Prostate gland (tissue), 2 donors: Measurements from ENCODE around the gene MAPKAP1. TPM values are rescaled to one million over a fixed set of nuclear protein-coding genes. Genes with fewer than 3 reads are reported as not detected.
A peak's percentile ranks its signal among the peaks of the same experiment; 100 is the strongest.

ENCODE experiments used
- DNase-seq: peaks from one replicate; pipeline ENCODE4 v3.0.0-alpha.2; 2019; ENCODE audit warnings: low spot score
- H3K27ac ChIP-seq, 2 donors: fragments of 200-600 bp; sonication (generic); 2 replicates each; pipeline ENCODE4 v1.5.1; 2017 to 2019
- H3K27me3 ChIP-seq: fragments of 200-600 bp; sonication (generic); replicated peaks from 2 replicates; pipeline ENCODE4 v1.5.1; 2019; ENCODE audit not compliant: insufficient read depth
- H3K36me3 ChIP-seq, 2 donors: fragments of 200-600 bp; sonication (generic); 1 replicate in 1 of 2; 2 replicates in 1 of 2; pipeline versions ENCODE4 v1.5.1 to v1.8.1; 2017 to 2019
- H3K4me1 ChIP-seq: fragments of 200-600 bp; sonication (generic); replicated peaks from 2 replicates; pipeline ENCODE4 v1.5.1; 2019
- H3K4me3 ChIP-seq, 2 donors: fragments of 200-600 bp; sonication (generic); 2 replicates each; pipeline ENCODE4 v1.5.1; 2017 to 2019
- H3K9me3 ChIP-seq: fragments of 200-600 bp; sonication (generic); 2 replicates; pipeline ENCODE4 v1.5.1; 2017
- POLR2A ChIP-seq: fragments of 450-650 bp; IDR thresholded peaks from one replicate; pipeline ENCODE4 v1.6.1; 2016; ENCODE audit warnings: antibody characterized with exemption, mild to moderate bottlenecking
- POLR2AphosphoS5 ChIP-seq: sonication (generic); formaldehyde crosslinking; IDR thresholded peaks from one replicate; pipeline ENCODE4 v1.6.1; 2017; ENCODE audit warnings: antibody characterized with exemption
- WGBS: methylation state at CpG from one replicate; pipeline ENCODE4 v1.1.5; 2018; 5-methylcytosine and 5-hydroxymethylcytosine counted together
- intact Hi-C: fragments of 100-400 bp; cut with DNase I; formaldehyde crosslinking; loops from one replicate; pipeline ENCODE4 v1.14.2; 2022
- total RNA-seq, 2 donors: library from RNA; depleted of rRNA; stranded (reverse); fragments of >200 nt; gene quantifications; one replicate each; pipeline ENCODE4 v1.1.0, GENCODE V29; 2016
- TF ChIP-seq, protein P1 (sequence below), 4 experiments: fragments of 200-600 bp in 2 of 4; fragments of 450-650 bp in 2 of 4; sonication (generic) in 2 of 4; IDR thresholded peaks; 1 replicate in 3 of 4; 2 replicates in 1 of 4; pipeline ENCODE4 v1.5.1; 2016 to 2019; ENCODE audit warnings: antibody characterized with exemption in 4 of 4, mild to moderate bottlenecking in 2 of 4, moderate library complexity in 2 of 4

MAPKAP1 gene
- total RNA-seq, 2 donors from 2014 or later, result 62.4 to 91.2 TPM

DNA sequence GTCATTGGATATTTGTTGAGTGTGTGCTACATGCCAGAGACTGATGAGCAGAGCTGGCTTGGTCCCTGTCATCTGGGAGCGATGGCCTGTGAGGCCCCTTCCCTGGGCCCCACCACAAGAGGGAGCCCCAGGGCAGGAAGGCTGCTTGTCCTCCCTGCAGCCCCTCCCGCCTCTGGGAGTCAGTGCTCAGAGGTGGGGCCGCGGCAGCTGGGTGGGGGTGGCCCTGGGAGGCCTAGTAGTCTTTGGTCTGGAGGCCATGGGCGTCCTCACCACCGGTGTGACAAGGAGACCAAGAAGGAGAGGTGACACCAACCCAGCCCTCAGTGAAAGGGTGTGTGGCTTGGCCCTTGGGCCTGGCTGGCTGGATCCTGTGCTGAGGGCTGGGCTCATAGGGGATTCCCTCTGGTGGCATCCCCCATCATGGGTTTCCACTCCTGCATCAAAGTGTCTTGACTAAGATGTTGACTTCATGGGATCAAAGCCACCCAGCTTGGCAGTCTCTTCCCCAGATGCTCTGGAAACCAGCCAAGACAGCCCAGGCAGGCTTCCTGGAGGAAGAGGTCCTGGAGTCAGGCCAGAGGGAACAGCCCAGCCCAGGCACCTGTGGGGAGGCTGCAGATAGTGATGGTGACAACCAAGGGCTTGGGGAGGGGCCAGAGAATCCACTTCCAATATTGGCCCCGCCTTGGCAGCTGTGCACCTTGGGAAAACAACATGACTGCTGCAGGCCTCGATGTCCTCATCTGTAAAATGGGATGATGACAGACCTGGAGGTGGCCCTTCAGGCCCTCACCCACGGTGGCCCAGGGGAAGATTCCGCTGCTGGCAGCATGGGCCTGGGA lies 278.7 kb downstream of the MAPKAP1 start:
- H3K27ac ChIP-seq, result no peak overlapping the region
- no peaks in the 10 kb centered on the region for H3K4me1 ChIP-seq
- DNase-seq, result no peak
- TF ChIP-seq, protein P1, sequence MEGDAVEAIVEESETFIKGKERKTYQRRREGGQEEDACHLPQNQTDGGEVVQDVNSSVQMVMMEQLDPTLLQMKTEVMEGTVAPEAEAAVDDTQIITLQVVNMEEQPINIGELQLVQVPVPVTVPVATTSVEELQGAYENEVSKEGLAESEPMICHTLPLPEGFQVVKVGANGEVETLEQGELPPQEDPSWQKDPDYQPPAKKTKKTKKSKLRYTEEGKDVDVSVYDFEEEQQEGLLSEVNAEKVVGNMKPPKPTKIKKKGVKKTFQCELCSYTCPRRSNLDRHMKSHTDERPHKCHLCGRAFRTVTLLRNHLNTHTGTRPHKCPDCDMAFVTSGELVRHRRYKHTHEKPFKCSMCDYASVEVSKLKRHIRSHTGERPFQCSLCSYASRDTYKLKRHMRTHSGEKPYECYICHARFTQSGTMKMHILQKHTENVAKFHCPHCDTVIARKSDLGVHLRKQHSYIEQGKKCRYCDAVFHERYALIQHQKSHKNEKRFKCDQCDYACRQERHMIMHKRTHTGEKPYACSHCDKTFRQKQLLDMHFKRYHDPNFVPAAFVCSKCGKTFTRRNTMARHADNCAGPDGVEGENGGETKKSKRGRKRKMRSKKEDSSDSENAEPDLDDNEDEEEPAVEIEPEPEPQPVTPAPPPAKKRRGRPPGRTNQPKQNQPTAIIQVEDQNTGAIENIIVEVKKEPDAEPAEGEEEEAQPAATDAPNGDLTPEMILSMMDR (IDR thresholded peaks at IDR 0.05), result peak in 1 of 4 experiments; percentile 23
- no peak for TF ChIP-seq POLR2AphosphoS5
- no peak for TF ChIP-seq POLR2A
- intact Hi-C loops, result no loop called here
- no peak overlapping the region for H3K4me3 ChIP-seq
- no peaks in the 10 kb centered on the region for H3K27me3 ChIP-seq
- no peaks in the 10 kb centered on the region for H3K9me3 ChIP-seq
- 86% methylated on average over 9 of the region's 10 CpGs for WGBS
- no peaks in the 10 kb centered on the region for H3K36me3 ChIP-seq

DNA sequence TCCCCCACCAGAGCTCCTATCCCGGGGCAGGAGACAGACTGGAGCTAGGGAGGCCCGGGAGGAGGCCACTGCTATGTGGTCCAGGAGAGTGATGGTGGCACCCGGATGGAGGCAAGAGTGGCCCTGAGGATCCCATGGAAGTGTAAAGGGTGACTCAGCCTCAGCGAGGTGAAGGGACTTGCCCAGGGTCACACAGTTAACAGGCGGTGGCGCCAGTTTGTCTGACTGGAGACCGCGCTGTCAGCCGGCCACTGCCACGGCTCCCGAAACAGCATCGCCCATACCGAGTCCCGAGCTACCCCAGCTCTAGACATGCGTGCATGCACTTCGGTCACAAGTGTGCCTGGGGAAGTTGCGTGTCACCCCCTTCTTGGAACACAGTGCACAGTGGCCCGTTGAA lies 279.5 kb downstream of the MAPKAP1 start:
- no peak overlapping the region for H3K4me3 ChIP-seq

DNA sequence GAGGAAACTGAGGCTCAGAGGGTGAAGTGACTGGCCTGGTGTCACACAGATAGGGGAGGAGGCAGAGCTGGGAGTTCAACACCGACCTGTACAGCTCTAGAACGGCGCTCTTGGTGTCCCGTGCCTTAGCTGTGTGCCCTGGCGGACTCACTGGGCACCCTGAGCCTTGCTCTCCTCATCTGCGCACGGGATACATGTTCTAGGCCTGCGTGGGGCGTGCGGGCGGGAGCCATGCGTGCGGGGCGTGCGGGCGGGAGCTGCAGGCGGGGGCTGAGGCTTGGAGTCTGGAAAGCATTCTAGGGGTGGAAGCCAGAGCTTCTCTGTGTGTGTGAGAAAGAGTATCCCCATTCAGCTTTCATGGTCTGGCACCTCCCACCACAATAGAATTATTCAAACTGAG lies 280.1 kb downstream of the MAPKAP1 start:
- H3K27me3 ChIP-seq, result no peaks in the 10 kb centered on the region
- TF ChIP-seq POLR2A (no peak), POLR2AphosphoS5 (no peak)
- TF ChIP-seq, protein P1 (IDR thresholded peaks at IDR 0.05), result no peak
- no peak for DNase-seq
- intact Hi-C loops, result no loop called here
- WGBS, result 89% methylated on average over 17 of the region's 17 CpGs
- no peaks in the 10 kb centered on the region for H3K36me3 ChIP-seq
- no peaks in the 10 kb centered on the region for H3K4me1 ChIP-seq
- no peaks in the 10 kb centered on the region for H3K9me3 ChIP-seq
- no peak overlapping the region for H3K27ac ChIP-seq
- H3K4me3 ChIP-seq, result no peak overlapping the region

More for the DNA sequence above, 279.5 kb downstream of the MAPKAP1 start:
- H3K9me3 ChIP-seq, result no peaks in the 10 kb centered on the region
- WGBS, result 91% methylated on average over 18 of the region's 18 CpGs
- TF ChIP-seq POLR2A, result no peak
- intact Hi-C loops, result no loop called here
- H3K27ac ChIP-seq, result no peak overlapping the region
- H3K4me1 ChIP-seq, result no peaks in the 10 kb centered on the region
- no peaks in the 10 kb centered on the region for H3K36me3 ChIP-seq
- no peak for DNase-seq
- H3K27me3 ChIP-seq, result no peaks in the 10 kb centered on the region

DNA sequence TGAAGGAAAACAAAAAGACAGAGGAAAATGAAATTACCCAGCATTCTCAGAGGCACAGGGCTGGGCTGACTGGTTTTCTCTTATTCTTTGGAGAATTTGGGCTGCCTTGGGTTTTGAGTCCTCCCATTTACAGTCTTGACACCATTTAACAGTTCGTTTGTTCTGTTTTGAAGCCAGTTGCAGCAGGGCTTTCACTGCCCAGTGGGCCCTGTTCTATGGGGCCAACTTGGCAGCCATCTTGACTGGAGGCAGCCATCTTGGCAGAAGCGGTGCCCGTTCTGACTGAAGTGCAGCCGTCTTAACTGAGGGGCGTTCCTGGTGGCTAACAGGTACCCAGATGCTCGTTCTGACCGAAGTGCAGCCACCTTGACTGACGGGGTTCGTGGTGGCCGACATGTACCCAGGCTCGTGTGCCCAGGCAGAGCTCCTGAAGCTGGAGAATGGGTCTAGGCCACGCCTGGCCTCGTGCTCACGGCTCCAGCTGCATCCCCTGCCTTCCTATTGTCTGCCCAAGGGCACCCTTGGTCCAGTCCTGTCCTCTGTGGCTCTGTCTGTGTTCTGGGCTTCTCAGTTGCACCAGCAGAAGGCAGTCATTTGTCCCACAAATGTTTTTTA lies 281.0 kb downstream of the MAPKAP1 start:
- no peak for DNase-seq
- H3K4me3 ChIP-seq, result no peak overlapping the region
- 88% methylated on average over 14 of the region's 14 CpGs for WGBS
- peak overlapping the region in 1 of 2 donors; percentile 33 for H3K27ac ChIP-seq
- intact Hi-C loops, result no loop called here
- H3K9me3 ChIP-seq, result no peaks in the 10 kb centered on the region
- H3K36me3 ChIP-seq, result no peaks in the 10 kb centered on the region
- TF ChIP-seq POLR2A (no peak), POLR2AphosphoS5 (no peak)
- TF ChIP-seq, protein P1 (IDR thresholded peaks at IDR 0.05), result no peak
- no peaks in the 10 kb centered on the region for H3K4me1 ChIP-seq
- no peaks in the 10 kb centered on the region for H3K27me3 ChIP-seq

DNA sequence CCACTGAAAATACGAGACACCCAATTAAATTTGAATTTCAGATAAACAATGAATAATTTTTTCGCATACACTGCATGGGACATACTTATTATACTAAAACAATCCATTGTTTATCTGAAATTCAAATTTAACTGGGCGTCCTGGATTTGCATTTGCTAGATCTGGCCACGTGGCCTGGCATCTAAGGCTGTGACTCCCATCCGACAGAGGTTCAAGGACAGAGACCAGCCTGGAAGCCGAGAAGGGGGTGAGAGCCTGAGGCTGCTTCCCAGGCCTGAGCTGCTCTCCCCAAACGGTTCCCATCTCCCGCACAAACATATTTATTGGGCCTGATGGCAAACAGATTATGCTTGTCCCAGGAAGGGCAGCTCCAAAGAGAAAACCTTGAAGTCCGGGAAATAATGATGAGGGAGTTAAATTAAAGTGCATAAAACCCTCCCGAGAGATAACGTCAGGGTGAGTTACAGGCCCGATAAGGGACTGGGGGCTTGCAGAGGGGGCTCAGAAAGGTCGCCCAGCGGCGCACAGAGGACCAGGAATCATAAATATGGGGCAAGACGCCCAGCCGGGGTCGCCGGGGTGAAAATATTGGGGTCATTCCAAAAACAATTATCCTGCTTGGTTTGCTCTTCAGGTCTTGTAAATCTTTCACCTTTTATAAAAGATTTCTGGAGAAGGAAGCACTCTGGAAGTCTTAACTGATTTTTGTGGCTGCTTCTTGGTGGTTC lies 281.7 kb downstream of the MAPKAP1 start:
- no peaks in the 10 kb centered on the region for H3K4me1 ChIP-seq
- no peak overlapping the region for H3K4me3 ChIP-seq
- intact Hi-C loops, result no loop called here
- TF ChIP-seq, protein P1 (IDR thresholded peaks at IDR 0.05), result no peak
- no peak for TF ChIP-seq POLR2A
- no peak for TF ChIP-seq POLR2AphosphoS5
- H3K27me3 ChIP-seq, result no peaks in the 10 kb centered on the region
- H3K9me3 ChIP-seq, result no peaks in the 10 kb centered on the region
- 34% methylated on average over 19 of the region's 19 CpGs for WGBS
- no peaks in the 10 kb centered on the region for H3K36me3 ChIP-seq
- no peak for DNase-seq
- peak overlapping the region in 1 of 2 donors; percentile 33 for H3K27ac ChIP-seq
